Measurements from ENCODE around the gene HOXB3.

Gene HOXB3

GRCh38 chr17:48611681-48612455 is 21.8 kb upstream of the HOXB3 start:
- no peak for FAIRE-seq

- FAIRE-seq: no peak
Measured at GRCh38 chr17:48611213-48611612, 21.2 kb upstream of the HOXB3 start.

- peak; percentile 80 for FAIRE-seq
Measured at GRCh38 chr17:48610282-48611211, 20.5 kb upstream of the HOXB3 start, which contains the start of gene HOXB7. Gene HOXB7 (minus strand): TSS chr17:48611017. CDS start chr17:48610918, 99 bp downstream.

GRCh38 chr17:48609759-48610281 is 19.8 kb upstream of the HOXB3 start:
- no peak for FAIRE-seq

GRCh38 chr17:48609033-48609432 is 19.0 kb upstream of the HOXB3 start:
- no peak for FAIRE-seq

- FAIRE-seq: no peak
Measured at GRCh38 chr17:48608494-48608834, 18.4 kb upstream of the HOXB3 start.

- no peak for FAIRE-seq
Measured at GRCh38 chr17:48606892-48607614, 17.0 kb upstream of the HOXB3 start.

GRCh38 chr17:48605991-48606891 is 16.2 kb upstream of the HOXB3 start:
- FAIRE-seq: no peak

- FAIRE-seq: no peak
Measured at GRCh38 chr17:48605409-48605919, 15.4 kb upstream of the HOXB3 start.

- peak; percentile 94 for FAIRE-seq
Measured at GRCh38 chr17:48604770-48605329, 14.8 kb upstream of the HOXB3 start, which contains the start of gene HOXB6. Gene HOXB6 (minus strand): TSS chr17:48604986. CDS start chr17:48598150, 6,836 bp downstream.

GRCh38 chr17:48603959-48604769 is 14.1 kb upstream of the HOXB3 start:
- FAIRE-seq: no peak

- FAIRE-seq: no peak
Measured at GRCh38 chr17:48601539-48602425, 11.7 kb upstream of the HOXB3 start.

GRCh38 chr17:48601207-48601538 is 11.1 kb upstream of the HOXB3 start:
- no peak for FAIRE-seq

GRCh38 chr17:48600244-48601098 is 10.4 kb upstream of the HOXB3 start:
- no peak for FAIRE-seq

- no peak for FAIRE-seq
Measured at GRCh38 chr17:48599354-48599753, 9.3 kb upstream of the HOXB3 start.

GRCh38 chr17:48598736-48599135 is 8.7 kb upstream of the HOXB3 start:
- FAIRE-seq: no peak

GRCh38 chr17:48597778-48598631 is 8.0 kb upstream of the HOXB3 start:
- FAIRE-seq: no peak

- FAIRE-seq: no peak
Measured at GRCh38 chr17:48597528-48597777, 7.4 kb upstream of the HOXB3 start.
